SKM-1 treated with dmso at 0.1 percent for 144 hours (cell line): ENCODE measurements around the gene AFF3.

Experiments used
- DNase-seq: peaks from one replicate; lab custom pipeline; 2025; ENCODE audit not compliant: unreplicated experiment; lab: John Stamatoyannopoulos, UW

Gene AFF3

DNA sequence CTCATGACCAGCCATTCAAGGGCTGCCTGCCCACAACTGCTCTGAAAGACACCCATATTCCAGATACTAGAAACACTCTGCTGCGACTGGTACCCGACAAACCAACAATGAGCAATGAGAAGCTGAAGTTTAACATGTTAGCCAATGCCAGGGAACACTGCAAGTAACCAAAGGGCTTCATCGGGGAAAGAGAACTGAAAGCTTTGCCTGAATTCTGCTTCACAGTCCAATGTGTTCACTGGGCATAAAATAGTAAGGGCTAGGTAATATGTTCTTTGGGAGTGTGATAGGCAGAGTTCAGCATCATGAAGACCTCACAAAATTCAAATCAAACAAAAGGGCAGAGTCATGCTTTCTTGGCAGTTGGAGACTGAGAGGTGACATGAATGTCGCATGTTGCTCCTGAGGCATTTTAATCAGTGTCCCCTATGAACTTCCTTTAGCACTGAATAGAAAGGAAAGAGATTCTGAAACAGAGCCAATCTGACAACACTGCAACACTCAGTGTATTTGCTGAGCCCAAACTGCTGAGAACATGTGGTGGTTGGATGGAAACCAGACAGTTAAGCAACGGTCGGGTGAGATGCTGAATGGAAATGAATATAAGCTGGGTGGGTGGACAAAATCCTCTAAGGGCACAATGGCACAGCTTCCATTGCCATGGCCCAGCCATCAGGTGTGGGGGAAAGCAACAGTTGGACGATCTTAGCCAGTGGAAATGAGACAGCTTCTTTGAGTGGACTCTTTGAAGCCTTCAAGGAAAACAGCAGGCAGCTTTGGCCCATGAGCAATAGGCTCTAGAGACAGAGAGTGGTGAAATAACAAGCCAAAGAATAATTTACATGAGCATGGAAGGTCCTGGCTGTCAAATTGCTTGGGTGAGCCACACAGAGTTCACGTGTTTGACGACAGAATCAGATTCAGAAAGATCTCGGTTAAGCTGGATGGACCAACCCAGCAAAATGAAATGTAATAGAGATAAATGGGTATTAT, 277.5 kb downstream of the AFF3 start:
- DNase-seq: no peak

- no peak for DNase-seq
These were observed 278.5 kb downstream of the AFF3 start for GRCh38 chr2:99863903-99864270.

- DNase-seq: no peak
These were observed 279.0 kb downstream of the AFF3 start for GRCh38 chr2:99863236-99863902.

DNA sequence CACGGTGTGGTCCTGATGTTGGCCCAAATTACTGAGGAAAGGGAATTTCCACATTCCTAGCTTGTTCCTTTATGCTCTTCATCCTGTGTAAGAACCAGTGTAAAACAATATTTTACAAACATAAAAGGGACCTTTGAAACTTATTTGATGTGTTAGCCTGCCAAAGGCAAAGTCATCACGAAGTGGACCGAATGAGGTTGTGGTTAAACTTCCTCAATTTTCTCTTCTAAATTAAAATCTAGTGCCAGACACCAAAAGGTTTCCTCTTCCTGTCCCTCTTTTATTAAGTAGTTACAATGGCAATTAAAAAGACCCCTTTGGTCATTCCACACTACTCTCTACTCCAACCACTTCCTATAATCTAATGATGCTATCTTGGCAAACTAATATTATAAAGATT, 279.8 kb downstream of the AFF3 start:
- peak; percentile 21 for DNase-seq

DNA sequence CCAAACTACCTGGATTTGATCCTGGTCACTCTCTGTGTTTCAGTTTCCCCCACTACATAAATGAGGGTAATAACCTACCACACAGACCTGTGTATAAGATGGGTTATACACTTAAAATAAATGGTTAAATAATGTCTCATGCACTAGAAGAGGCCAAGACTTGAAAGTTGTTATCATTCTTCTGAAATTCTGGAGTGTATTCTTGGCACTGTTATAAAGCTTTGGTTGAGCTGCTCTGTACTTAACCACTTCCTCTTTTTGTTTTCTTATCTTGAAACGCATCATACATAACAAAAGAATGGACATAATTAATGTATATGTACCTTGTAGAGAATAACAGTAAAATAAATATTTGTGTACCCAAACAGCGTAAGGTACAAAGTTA, 281.0 kb downstream of the AFF3 start:
- DNase-seq: peak; percentile 52

GRCh38 chr2:99860720-99861375, 281.5 kb downstream of the AFF3 start:
- no peak for DNase-seq

- DNase-seq: no peak
These were observed 283.3 kb downstream of the AFF3 start for GRCh38 chr2:99858951-99859596.

GRCh38 chr2:99857867-99858444, 284.4 kb downstream of the AFF3 start:
- no peak for DNase-seq

GRCh38 chr2:99857372-99857771, 285.0 kb downstream of the AFF3 start:
- DNase-seq: no peak

DNA sequence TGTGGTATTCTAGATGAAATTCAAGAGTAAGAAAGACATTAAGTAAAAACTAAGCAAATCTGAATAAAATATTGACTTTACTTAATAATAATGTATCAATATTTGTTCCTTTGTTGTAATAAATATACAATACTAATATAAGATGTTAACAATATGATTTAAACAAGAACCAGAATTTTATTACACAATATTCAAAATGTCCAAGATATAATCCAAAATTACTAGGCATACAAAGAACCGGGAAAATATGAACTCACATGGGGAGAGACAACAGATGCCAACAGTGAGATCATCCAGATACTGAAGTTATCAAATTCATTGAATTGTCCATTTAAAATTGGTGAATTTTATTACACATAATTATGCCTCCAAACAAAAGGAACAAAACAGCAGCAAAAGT, 286.3 kb downstream of the AFF3 start:
- no peak for DNase-seq

DNA sequence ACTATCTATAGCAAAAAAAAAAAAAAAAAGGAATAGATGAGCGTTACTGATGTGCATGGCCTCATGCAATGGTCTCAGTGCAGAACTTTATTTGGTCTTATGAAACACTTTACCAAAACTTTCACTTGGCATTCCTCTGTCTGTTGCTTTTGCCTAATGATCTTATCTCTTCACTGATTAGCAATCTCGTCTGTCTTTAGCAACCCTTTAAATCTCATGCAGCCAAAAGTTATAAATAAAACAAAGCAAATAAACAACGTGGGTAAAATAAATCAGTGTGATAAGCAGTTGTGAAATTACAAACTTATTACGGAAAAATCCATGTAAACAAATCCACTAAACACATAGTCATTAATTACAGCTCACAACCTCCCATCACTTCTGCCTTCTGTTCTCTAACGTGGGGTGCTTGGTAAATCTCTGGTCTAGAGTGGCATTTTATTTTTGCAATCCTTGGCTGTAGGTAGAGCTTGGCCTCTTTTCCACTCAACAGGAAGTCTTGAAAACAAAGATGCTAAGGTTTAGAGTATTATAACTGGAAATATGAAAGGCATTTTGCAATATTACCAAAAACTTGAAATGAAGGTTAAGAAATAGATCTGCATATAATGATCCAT, 288.0 kb downstream of the AFF3 start:
- DNase-seq: no peak

- no peak for DNase-seq
These were observed 289.4 kb downstream of the AFF3 start for GRCh38 chr2:99852956-99853355.

GRCh38 chr2:99852376-99852934, 289.9 kb downstream of the AFF3 start:
- no peak for DNase-seq

- DNase-seq: no peak
These were observed 290.6 kb downstream of the AFF3 start for GRCh38 chr2:99851811-99852210.

GRCh38 chr2:99851089-99851488, 291.3 kb downstream of the AFF3 start:
- DNase-seq: no peak

- DNase-seq: no peak
These were observed 292.2 kb downstream of the AFF3 start for GRCh38 chr2:99850084-99850710.

- DNase-seq: no peak
These were observed 295.8 kb downstream of the AFF3 start for GRCh38 chr2:99846462-99847107.

- no peak for DNase-seq
These were observed 297.1 kb downstream of the AFF3 start for GRCh38 chr2:99845296-99845695.

DNA sequence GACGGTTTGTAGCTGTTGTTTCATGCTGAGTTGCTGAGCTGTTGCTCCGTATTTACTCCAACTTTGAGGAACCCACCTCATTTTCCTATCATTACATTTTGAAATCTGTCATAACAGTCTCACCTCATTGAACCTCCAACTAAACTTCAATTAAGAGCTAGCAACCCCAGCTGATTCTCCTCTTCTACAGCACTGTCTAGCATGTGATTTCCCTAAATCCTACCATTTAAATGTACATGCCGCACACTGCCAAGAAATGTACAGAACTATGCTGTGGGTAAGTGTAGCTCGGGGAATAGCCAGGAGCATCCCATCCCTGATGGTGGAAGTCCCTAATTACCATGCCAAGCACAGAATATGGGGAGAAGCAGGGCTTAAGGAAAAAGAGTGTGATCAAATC, 299.9 kb downstream of the AFF3 start:
- no peak for DNase-seq
